Skin epidermis (tissue), 12 donors: Measurements from ENCODE around the gene FKBP2.
A peak's percentile ranks its signal among the peaks of the same experiment; 100 is the strongest.

Experiments
- H3K27ac ChIP-seq, 21 experiments: fragments of 200-600 bp; sonication (generic) in 11 of 21; one replicate each; pipeline ENCODE4 v1.5.0; 2020; ENCODE audit warnings: mild to moderate bottlenecking in 3 of 21, inconsistent platforms in 2 of 21, moderate library complexity in 2 of 21
- H3K4me3 ChIP-seq, 7 experiments: fragments of 200-600 bp; sonication (generic) in 2 of 7; one replicate each; pipeline ENCODE4 v1.5.0; 2020; ENCODE audit warnings: inconsistent platforms in 2 of 7, mild to moderate bottlenecking in 2 of 7, moderate library complexity in 1 of 7

Gene FKBP2

GRCh38 chr11:64258356-64258755 lies 17.5 kb downstream of the FKBP2 start:
- Histone ChIP-seq H3K4me3 (no peak overlapping the region), H3K27ac (no peak overlapping the region)

- Histone ChIP-seq H3K4me3 (no peak overlapping the region), H3K27ac (no peak overlapping the region)
These were observed 18.1 kb downstream of the FKBP2 start for GRCh38 chr11:64258946-64259532.

GRCh38 chr11:64259533-64260067 lies 18.7 kb downstream of the FKBP2 start:
- H3K4me3 ChIP-seq: no peak overlapping the region
- no peak overlapping the region for H3K27ac ChIP-seq

- no peak overlapping the region for H3K27ac ChIP-seq
These were observed 19.3 kb downstream of the FKBP2 start for GRCh38 chr11:64260147-64260708.

GRCh38 chr11:64261556-64262080 lies 20.7 kb downstream of the FKBP2 start:
- Histone ChIP-seq H3K4me3 (no peak overlapping the region), H3K27ac (no peak overlapping the region)

More at GRCh38 chr11:64260147-64260708, 19.3 kb downstream of the FKBP2 start:
- H3K4me3 ChIP-seq: no peak overlapping the region

- Histone ChIP-seq H3K4me3 (no peak overlapping the region), H3K27ac (no peak overlapping the region)
These were observed 21.5 kb downstream of the FKBP2 start for GRCh38 chr11:64262271-64263002.

- no peak overlapping the region for H3K4me3 ChIP-seq
- H3K27ac ChIP-seq: peak overlapping the region in 1 of 21 experiments; percentile 18
These were observed 22.4 kb downstream of the FKBP2 start for GRCh38 chr11:64263021-64263946.

- Histone ChIP-seq H3K4me3 (no peak overlapping the region), H3K27ac (peak overlapping the region in 1 of 21 experiments; percentile 18)
These were observed 23.0 kb downstream of the FKBP2 start for GRCh38 chr11:64263947-64264317.

GRCh38 chr11:64264371-64264852 lies 23.5 kb downstream of the FKBP2 start:
- Histone ChIP-seq H3K27ac (no peak overlapping the region), H3K4me3 (no peak overlapping the region)

- Histone ChIP-seq H3K27ac (no peak overlapping the region), H3K4me3 (no peak overlapping the region)
These were observed 24.6 kb downstream of the FKBP2 start for GRCh38 chr11:64265176-64266160.

GRCh38 chr11:64266339-64266738 lies 25.4 kb downstream of the FKBP2 start:
- Histone ChIP-seq H3K4me3 (no peak overlapping the region), H3K27ac (peak overlapping the region in 4 of 21 experiments; percentile 17 to 98 (median 89))

- H3K27ac ChIP-seq: peak overlapping the region in 19 of 21 experiments; percentile 37 to 100 (median 97)
These were observed 26.5 kb downstream of the FKBP2 start for GRCh38 chr11:64267207-64267945.

GRCh38 chr11:64268025-64268892 lies 27.4 kb downstream of the FKBP2 start:
- peak overlapping the region; percentile 53 to 78 (median 71) for H3K4me3 ChIP-seq
- H3K27ac ChIP-seq: peak overlapping the region; percentile 53 to 100 (median 96)

More at GRCh38 chr11:64267207-64267945, 26.5 kb downstream of the FKBP2 start:
- H3K4me3 ChIP-seq: no peak overlapping the region

- Histone ChIP-seq H3K4me3 (peak overlapping the region; percentile 53 to 78 (median 71)), H3K27ac (peak overlapping the region; percentile 74 to 100 (median 96))
These were observed 28.1 kb downstream of the FKBP2 start for GRCh38 chr11:64268893-64269539.

GRCh38 chr11:64269540-64270220 lies 28.8 kb downstream of the FKBP2 start:
- Histone ChIP-seq H3K4me3 (peak overlapping the region; percentile 53 to 78 (median 71)), H3K27ac (peak overlapping the region; percentile 74 to 100 (median 96))
